Fibroblast of skin of left biceps (primary cell): ENCODE results near the gene GFI1.
"Not testable (repeated sequence)": the region's sequence is repeated elsewhere in the genome, so short reads cannot be mapped to it uniquely, and the experiment has no call there.

Experiments used
- DNase-seq, 2 experiments: peaks; one replicate each; pipeline ENCODE4 v3.0.0-alpha.2; 2013; ENCODE audit warnings: low read depth in 2 of 2

The GFI1 gene

DNA sequence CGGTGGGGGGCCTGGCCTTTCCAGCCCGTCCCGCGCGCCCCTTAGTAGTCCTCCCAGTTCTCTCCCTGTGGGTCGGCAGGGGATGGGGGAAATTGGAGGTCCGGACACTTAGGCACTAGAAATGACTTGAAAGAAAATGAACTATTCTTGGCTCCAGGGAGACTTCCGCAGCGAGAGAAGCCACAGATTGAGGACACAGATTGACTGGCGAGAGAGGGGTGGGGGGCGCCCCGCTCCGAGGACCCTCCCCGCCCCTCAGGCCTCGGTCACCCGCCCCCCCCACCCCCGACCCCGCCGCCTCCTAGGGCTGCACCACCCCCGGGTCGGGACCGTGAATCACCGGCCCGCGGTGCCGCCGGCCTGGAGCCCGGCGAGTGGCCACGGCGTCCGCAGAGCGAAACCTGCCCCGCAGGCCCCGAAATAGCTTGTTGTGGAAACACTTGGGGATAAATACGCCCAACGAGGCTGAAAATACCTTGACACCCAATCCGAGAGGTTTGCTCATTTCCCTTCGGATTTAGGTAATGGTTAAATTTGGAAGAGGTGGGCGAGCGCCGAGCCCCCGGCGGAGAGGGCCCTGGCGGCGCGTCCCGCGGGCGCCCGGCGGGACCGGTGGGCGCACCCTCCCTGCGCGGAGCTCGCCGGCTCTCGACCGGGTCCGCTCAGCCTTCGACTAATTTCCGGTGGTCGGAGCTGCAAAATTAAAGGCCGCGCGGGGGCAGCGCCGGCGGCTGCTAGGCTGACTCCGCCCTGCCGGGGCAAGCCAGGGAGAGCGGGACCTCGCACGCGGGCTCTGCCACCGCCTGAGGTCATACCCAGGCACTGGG is at the start of gene GFI1:
GFI1 (minus strand) TSS at position 675 of the 827 bp plus-strand sequence. CDS start 3,438 bp downstream, outside the sequence.
- DNase-seq: no peak

DNA sequence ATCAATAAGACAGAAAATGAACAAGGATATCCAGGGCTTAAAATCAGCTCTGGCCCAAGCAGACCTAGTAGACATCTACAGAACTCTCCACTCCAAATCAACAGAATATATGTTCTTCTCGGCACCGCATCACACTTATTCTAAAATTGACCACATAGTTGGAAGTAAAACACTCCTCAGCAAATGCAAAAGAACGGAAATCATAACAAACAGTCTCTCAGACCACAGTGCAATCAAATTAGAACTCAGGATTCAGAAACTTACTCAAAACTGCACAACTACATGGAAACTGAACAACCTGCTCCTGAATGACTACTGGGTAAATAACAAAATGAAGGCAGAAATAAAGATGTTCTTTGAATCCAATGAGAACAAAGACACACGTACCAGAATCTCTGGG is 45.6 kb upstream of the GFI1 start:
- not testable (repeated sequence) for DNase-seq

GRCh38 chr1:92531939-92532338 is 45.2 kb upstream of the GFI1 start:
- not testable (repeated sequence) for DNase-seq

- no peak for DNase-seq
Observed at GRCh38 chr1:92527670-92528069, 40.9 kb upstream of the GFI1 start.

DNA sequence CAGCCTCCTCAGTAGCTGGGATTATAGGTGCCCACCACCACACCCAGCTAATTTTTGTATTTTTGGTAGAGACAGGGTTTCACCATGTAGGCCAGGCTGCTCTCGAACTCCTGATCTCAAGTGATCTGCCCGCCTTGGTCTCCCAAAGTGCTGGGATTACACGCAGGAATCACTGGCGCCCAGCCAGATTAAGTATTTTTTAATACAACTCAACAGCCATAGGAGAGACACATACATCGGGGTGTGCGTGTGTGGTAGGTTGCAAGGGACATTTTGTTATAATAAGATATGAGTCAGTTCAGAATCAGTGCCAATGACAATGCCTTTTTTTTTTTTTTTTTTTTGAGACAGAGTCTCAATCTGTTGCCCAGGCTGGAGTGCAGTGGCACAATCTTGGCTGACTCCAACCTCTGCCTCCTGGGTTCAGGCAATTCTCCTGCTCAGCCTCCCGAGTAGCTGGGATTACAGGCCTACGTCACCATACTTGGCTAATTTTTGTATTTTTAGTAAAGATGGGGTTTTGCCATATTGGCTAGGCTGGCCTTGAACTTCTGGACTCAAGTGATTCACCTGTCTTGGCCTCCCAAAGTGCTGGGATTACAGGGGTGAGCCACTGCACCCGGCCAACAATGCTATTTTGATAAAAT is 38.3 kb upstream of the GFI1 start:
- not testable (repeated sequence) for DNase-seq

- no peak for DNase-seq
Observed at GRCh38 chr1:92519043-92519442, 32.3 kb upstream of the GFI1 start.

DNA sequence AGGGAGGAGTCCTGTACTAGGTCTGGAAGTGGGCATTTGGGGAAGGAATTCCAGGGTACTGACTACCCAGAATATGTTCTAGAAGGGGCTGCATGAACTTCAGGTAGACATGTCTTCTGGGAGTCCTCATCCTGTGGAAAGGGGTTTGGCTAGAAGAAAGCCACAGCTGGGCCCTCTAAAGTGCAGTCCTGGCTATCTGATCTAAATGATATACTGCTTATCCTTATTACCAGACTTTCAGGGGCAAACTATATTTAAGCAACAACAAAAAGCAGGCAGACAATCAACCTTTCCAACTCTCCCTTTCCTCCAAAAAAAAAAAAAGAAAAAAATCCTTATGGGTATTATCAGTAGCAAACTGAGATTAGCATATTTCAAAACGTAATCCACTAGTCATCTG is 29.8 kb upstream of the GFI1 start:
- no peak for DNase-seq

DNA sequence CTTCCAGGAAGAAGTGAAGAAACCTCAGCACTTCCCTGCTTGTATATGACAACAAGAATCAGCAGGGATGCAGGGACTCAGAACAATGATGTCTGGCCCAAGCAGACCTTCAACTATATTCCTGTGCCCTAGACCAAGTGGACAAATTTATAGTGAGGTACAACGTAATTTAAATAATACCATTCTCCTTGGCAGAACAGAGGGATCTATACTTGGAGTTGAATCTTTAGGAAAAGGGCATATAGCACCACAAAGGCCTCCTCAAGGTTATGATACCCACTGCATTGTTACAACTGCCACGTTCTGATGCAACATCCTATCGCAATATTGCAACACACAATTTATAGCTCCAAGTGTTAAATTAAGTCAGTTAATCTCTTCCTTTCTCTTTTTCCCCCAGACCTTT is 29.1 kb upstream of the GFI1 start:
- DNase-seq: no peak

DNA sequence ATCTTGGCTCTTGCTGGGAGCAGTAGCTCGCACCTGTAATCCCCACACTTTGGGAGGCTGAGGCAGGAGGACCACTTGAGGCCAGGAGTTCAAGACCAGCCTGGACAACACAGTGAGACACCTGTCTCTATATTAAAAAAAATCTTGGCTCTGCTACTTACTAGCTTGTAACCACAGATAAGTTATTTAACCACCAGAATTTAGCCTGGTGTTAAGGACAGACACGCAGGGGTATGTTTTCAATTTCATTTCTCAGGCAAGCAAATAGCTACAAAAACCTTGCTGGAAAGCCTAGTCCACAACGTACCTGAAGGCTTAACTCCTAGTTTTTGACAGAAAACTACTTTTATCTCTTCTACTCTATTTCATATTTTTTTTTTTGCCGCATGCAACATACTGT is 24.8 kb upstream of the GFI1 start:
- DNase-seq: no peak

DNA sequence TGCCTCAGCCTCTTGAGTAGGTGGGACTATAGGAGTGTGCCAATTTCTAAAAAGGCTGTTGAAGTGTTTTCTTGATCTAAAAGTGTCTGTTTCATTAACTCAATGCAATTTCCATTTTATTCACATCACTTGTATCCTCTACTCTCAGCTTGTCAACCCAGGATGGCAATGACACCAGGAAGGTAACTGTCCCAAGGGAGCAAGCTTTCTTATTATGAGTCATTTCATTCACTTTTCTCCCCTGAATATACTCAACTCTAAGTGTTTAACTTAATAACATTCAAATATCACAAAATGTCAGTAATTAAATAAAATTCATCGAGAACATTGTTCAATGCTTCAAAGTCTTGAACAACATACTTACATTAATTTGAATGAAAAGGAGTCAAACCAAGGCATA is 22.9 kb upstream of the GFI1 start:
- no peak for DNase-seq

DNA sequence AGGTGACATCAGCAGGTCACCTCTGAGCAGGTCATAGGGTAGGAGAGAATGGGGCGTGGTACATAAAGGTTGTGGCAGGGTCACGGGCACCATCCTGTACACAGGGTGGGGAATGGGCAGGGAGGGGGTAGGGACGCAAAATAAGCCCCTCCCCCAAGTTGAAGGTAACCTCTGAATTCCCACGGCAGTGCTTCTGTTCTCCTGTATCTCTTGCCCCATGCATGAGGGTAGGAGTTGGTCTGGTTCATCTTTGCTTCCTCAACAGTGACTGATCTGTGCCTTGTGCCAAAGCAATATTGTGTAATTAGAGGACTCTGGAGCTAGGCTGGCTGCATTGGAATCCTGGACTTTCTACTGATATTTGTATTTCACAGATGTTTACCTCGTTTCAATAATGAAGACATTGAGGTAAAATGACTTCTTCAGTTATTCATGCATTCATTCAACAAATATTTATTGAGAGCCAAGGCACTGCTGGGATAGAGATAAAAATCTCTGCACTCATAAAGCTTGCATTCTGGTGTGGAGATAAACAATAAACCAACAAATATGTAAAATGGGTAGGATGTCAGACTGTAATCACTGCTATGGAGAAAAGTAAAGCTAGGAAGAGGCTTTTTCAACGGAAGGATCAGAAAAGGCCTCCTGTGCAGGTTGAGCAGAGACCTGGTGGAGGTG is 18.4 kb upstream of the GFI1 start:
- DNase-seq: no peak

- DNase-seq: no peak
Observed at GRCh38 chr1:92504291-92505014, 17.7 kb upstream of the GFI1 start.

DNA sequence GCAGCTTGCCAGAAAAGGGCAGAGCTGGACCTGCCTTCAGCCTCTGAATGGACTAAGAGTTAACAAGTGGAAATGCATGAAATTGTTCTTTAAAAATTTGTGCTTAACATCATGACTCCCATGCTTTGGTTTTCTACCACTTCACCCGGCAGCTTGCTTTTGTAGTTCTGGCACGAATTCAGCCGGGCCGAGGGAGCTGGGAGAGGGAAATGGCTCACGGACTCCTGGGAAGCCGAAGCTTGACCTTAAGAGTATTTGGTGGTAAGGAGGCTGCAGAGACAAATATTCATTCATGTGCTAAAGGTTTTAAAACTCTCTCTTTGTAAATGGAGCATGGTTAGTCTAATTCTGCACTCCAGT is 17.2 kb upstream of the GFI1 start:
- no peak for DNase-seq

DNA sequence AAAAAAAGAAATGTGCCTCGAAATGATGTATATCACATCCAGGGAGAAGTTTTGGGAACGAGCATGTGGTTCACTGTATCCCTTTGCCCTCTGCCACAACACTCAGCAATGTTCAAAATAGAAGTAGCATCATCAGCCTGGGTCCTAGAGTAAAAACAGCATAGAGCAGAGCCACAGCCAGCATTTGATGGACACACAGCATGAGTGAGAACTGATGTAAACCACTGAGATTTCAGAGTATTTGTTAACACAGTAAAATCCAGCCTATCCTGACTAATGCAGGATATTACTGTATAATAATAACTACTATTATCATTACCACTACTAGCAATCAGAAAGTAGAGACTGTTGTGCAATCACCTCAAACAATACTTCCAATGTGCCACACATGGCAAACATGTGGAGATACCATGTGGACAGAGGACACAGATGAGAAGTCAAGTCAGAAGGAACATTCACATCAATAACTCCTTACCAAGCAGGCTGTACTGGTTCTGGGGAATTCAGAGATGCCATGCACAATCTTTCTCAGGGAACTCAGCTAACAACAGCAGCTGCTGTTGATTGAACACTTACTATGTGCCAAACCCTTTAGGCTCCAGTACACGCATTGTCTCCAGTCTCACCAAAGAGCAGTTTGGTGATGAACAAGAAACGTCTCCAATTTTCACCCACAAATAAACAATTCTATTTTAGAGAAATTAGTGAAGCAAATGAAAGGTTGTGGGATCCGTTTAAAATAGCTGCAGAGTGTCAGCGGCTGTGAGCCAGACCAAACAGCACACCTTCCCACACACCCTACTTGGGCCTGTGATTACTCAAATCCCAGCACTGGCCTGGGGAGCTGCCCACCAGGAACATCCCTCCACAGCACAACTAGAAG is 16.6 kb upstream of the GFI1 start:
- DNase-seq: no peak

DNA sequence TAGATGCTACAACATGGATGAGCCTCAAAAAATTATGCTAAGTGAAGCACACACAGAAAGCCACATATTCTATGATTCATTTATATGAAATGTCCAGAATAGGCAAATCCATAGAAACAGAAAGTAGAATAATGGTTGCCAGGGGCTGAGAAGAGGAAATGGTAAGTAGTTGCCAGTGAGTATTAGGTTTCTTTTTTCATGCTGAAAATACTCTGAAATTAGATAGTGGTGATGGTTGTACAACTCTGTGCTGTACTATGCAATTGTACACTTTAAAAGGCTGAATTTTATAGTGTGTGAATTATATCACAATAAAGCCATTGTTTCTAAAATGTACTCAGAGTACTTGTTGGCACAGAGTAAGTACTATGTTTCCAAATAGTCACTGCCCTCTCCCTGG is 15.5 kb upstream of the GFI1 start:
- DNase-seq: peak; percentile 17 to 20

DNA sequence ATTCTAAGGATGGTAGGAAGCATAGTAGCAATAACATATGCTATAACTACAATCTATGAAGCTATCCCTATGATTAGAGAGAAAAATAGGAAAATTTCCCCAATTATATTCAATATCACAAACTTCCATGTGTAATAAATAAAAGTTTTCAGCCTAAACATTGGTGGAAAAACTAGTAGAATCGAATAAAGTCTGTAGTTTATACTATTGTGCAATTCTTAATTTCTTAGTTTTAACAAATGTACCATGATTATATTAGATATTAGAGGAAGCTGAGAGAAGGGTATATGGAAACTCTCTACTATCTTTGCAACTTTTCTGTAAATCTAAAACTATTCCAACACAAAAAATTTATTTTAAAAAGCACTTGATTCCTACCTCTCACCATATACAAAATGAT is 13.8 kb upstream of the GFI1 start:
- no peak for DNase-seq

DNA sequence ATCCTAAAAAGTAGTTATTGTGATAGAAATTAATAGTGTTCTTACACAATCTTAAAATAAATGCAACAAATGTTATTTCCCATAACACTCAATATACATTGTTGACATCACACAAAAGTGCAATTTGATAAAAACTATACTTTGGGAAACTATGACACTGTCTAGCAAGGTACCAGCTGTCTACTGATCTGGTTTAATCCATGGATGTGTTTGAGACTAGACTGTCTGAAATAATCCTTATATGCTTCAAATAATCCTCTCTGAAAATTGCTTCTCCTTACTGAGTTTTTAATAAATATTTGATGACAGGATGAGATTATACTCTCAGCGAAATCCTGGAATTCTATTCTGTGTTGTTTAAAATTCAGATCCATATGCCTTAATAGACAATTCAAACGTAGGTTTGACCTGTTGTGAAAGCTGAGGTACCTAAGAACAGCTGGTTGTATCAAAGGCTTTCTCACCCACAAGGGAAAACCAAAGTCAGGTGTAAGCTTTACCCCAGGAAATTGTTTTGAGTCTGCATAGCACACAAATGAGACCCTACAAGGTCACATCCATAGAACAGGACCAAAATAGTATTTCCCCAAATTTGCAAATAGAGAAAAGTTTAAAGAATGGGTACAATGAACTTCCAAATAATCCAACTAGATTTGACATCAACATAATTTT is 8.8 kb upstream of the GFI1 start:
- DNase-seq: no peak

GRCh38 chr1:92494485-92495141 is 7.9 kb upstream of the GFI1 start:
- DNase-seq: no peak

GRCh38 chr1:92493139-92493538 is 6.4 kb upstream of the GFI1 start:
- no peak for DNase-seq

GRCh38 chr1:92488832-92489231 is 2.1 kb upstream of the GFI1 start:
- DNase-seq: no peak
